ENCODE data around the gene RIC1.
"Not testable (repeated sequence)": the region's sequence is repeated elsewhere in the genome, so short reads cannot be mapped to it uniquely, and the experiment has no call there.

The RIC1 gene

GRCh38 chr9:5665059-5665458 lies 36.2 kb downstream of the RIC1 start:
- no peak for DNase-seq (ENCODE audit: low read depth)
- TF ChIP-seq CTCF (conservative IDR thresholded peaks at IDR 0.05; ENCODE audit: low read depth, low read length) = no peak
- H3K4me3 ChIP-seq (ENCODE audit: low read depth, low read length) = no peak overlapping the region

- DNase-seq (ENCODE audit: low read depth) = no peak
- no peak overlapping the region for H3K4me3 ChIP-seq (ENCODE audit: low read depth, low read length)
- TF ChIP-seq CTCF (conservative IDR thresholded peaks at IDR 0.05; ENCODE audit: low read depth, low read length) = no peak
Observed at GRCh38 chr9:5667391-5667790, 38.5 kb downstream of the RIC1 start.

- no peak overlapping the region for H3K4me3 ChIP-seq (ENCODE audit: low read depth, low read length)
- DNase-seq (ENCODE audit: low read depth) = no peak
- TF ChIP-seq CTCF (conservative IDR thresholded peaks at IDR 0.05; ENCODE audit: low read depth, low read length) = no peak
Observed at GRCh38 chr9:5670079-5670478, 41.2 kb downstream of the RIC1 start.

GRCh38 chr9:5671711-5672353 lies 42.9 kb downstream of the RIC1 start:
- TF ChIP-seq CTCF (conservative IDR thresholded peaks at IDR 0.05; ENCODE audit: low read depth, low read length) = no peak
- no peak for DNase-seq (ENCODE audit: low read depth)
- H3K4me3 ChIP-seq (ENCODE audit: low read depth, low read length) = no peak overlapping the region

GRCh38 chr9:5675046-5675445 lies 46.1 kb downstream of the RIC1 start:
- not testable (repeated sequence) for DNase-seq (ENCODE audit: low read depth); H3K4me3 ChIP-seq (ENCODE audit: low read depth, low read length)

GRCh38 chr9:5683591-5683990 lies 54.7 kb downstream of the RIC1 start:
- not testable (repeated sequence) for H3K4me3 ChIP-seq (ENCODE audit: low read depth, low read length); DNase-seq (ENCODE audit: low read depth)

- no peak for DNase-seq (ENCODE audit: low read depth)
- H3K4me3 ChIP-seq (ENCODE audit: low read depth, low read length) = no peak overlapping the region
- no peak for TF ChIP-seq CTCF (conservative IDR thresholded peaks at IDR 0.05; ENCODE audit: low read depth, low read length)
Observed at GRCh38 chr9:5684101-5684500, 55.2 kb downstream of the RIC1 start.

- no peak overlapping the region for H3K4me3 ChIP-seq (ENCODE audit: low read depth, low read length)
- peak; percentile 71 for DNase-seq (ENCODE audit: low read depth)
- TF ChIP-seq CTCF (conservative IDR thresholded peaks at IDR 0.05; ENCODE audit: low read depth, low read length) = no peak
Observed at GRCh38 chr9:5688109-5688508, 59.2 kb downstream of the RIC1 start.

Measured in choroid plexus epithelial cell (primary cell).